NCI-H1048 (cell line): ENCODE data around the gene FKBP1A.
"Not testable (repeated sequence)": the region's sequence is repeated elsewhere in the genome, so short reads cannot be mapped to it uniquely, and the experiment has no call there.

Source experiments
- DNase-seq: peaks from one replicate; lab custom pipeline; 2025; lab: John Stamatoyannopoulos, UW

Gene FKBP1A

DNA sequence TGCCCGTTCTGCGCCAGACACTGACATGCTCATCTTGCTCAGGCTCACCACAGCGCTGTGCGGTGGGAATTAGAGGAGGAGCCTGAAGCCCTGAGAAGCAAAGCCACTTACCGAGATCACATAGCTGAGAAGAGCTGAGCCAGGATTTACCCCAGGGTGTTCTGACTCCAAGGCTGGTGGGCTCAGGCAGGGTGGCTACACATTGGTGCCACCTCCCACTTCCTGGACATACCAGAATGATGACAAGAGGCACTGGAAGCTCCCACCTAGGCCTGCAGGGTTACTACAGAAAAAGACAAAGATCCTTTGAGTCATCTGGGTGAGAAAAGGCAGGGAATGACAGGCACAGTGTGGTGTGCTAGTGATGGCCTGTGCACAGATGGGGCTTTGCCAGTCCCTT is 24.4 kb upstream of the FKBP1A start:
- DNase-seq: no peak

DNA sequence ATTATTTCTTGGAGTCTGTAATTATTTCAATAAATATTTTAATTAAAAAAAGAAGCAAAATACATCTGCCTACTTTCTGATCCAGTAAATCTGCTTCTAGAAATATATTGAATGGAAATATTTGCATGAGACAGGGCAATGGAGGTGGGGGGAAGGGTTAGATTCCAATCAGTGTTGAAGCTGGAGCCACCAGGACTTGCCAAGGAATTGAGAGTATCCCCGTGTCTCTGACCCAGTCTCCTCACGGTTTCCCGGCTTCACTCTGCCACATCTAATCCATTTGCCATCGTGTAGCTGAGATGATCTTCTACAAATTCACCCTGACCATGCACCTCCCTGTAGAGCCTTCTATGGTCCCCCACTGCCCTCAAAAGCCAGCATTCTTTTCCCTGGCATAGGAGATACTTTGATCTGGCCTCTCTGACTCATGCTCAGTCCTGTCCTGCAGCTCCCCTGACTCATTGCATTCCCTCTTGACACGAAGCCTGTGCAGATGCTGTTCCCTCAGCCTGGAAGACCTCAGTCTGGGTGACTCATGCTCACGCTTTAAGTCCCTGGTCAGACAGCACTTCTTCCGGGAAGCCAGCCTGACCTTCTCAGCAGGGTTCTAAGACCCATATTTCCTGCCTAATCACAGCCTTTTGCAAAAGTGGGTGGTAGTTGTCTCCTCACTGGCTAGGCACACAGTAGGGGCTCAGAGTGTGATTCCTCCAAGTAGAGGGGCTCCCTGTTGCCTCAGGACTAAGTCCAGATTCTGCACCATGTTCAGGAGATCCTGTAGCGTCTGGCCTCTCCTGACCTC is 23.0 kb upstream of the FKBP1A start:
- DNase-seq: no peak

DNA sequence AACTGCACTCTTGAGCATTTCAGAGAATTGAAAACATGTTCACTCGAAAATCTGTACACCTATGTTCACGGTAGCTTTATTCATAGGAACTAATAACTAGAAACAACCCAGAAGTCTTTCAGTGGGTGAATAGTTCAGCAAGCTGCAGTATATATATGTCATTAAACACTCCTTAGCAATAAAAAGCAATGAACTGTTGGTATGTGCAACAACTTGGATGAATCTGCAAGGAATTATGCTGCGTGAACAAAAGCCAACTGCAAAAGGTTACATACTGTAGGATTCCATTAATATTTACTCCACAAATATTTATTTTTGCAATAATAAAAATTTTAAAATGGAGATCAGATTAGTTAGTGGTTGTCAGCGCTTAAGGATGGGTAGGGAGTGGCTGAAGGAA is 22.1 kb upstream of the FKBP1A start:
- no peak for DNase-seq

DNA sequence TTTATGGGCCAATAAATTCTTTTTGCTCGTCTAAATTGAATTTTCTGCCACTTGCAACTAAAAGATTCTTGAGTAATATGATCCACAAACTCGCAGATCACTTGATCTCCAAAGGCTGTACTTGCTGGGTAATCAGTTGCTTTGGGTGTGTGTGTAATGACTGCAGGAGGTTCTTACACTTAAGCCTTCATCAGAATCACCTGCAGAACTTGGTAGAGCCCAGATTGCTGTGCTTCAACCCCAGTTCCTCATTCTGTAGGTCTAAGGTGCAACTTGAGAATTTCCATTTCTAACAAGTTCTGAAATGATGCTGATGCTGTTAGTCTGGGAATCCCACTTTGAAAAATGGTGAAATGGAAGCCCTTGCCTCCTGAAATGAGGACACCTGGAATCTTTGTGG is 12.9 kb upstream of the FKBP1A start:
- DNase-seq: no peak

DNA sequence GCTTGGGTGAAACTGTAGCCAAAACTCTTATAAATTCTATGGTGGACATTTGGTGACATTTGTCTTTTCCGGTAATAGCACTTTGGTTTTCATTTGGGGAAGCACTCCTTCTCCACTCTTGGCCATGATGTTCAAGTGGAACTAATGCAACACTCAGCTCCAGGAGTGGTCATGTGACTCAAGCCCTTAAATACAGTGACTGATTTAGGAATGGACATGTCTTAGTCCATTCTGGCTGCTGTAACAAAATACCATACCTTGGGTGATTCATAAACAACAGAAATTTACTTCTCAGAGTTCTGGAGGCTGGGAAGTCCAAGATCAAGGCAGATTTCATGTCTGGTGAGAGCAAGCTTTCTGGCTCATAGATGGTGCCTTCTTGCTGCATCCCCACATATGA is 10.8 kb upstream of the FKBP1A start:
- no peak for DNase-seq

DNA sequence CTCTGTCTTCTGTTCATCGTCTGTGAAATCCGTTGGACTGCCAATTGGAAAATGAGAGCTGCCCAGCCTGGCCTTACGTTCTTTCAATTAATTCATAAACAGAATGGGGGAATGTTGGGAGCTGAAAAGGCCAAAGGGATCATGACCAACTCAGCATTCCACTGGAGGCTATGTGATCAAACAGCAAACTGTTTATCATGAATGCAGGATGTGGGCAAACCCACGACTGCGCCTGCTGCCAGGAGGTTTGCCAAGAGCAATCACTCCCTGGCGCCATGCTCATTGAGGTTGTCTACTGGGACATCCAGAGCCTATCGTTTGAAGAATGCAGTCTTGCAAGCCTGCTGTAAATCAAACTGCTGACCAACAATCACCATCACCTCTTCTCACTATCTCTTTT is 9.3 kb upstream of the FKBP1A start:
- DNase-seq: no peak

DNA sequence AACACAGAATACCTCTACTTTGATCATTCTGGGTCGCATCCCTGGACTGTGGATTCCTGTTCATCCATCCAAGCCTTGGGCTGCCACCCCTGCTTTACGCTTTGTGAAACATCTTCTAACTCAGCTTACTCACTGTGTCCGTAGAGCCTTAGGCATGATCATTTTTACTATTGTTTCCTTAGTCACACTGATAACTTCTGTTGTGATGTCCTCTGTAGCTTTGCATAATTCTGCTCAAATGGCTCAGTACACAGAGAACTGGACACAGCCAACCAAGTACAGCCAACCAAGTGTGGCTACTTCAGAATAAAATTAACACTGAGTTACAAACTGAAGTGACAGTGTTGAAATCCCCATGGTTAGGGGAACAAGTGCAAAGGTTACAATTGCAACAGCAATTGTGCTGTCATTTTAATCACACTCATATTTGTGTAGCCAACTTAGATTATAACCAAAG is 8.6 kb upstream of the FKBP1A start:
- DNase-seq: no peak

DNA sequence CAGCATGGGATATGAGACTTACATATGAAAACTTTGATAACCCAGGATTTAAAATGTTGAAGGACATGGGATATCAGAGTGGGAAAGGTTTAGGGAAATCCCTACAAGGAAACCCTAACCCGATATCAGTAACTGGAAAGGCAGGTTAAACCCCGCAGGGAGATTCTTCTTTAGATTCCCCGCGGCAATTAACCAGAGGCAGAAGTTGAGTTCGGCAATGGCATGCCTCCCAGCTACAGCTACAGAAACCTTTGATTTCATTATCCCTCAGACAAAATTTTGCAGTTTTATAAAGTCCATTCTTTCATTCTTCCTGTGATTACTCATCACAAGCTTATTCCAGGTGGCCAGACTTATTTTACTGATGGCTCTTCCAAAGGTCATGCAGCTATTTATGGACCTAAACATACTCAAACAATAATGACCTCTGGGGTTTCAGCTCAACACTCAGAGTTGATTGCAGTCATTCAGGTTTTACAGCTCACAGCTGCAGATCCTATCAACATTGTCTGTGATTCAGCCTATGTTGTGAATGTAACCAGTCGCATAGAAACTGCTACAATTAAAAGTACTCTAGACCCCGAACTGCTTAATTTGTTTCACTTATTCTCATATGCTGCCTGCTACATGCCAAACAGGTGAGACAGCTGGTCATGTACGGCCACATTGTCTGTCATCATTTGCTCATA is 7.0 kb upstream of the FKBP1A start:
- not testable (repeated sequence) for DNase-seq

DNA sequence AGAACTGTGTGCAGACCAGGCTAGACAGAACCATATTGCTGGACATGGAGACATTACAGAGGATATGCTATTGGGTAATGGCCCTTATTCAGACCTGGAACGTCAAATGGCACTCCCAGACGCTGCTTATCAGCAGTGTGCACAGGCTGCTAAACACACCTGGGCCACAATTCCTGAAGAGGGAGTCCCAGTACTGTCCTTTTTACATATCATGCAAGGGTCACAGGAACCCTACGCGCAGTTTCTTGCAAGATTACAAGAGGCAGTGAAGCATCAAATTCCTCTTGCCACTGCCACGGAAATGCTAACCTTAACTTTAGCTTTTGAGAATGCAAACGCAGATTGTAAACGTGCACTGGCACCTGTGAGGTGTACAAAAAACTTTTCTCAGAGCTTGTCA is 5.3 kb upstream of the FKBP1A start:
- not testable (repeated sequence) for DNase-seq

DNA sequence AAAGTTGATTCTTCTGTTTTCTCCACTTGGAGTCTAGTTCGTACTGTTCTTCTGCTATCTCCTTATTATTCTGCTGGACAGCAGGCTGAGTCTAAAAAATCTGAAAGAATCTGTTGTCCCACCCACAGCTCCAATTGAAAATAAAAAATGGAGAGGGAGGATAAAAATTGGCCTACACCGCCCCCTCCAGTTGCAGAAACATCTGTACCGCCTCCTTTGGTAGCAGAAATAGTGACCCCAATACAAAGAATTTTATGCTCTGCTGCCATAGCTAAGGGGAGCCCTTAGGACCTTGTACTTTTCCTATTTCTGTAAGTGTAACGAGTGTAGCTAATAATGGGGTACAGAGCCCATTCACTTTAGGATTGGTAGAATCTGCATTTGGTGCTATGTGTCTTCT is 4.9 kb upstream of the FKBP1A start:
- no peak for DNase-seq

DNA sequence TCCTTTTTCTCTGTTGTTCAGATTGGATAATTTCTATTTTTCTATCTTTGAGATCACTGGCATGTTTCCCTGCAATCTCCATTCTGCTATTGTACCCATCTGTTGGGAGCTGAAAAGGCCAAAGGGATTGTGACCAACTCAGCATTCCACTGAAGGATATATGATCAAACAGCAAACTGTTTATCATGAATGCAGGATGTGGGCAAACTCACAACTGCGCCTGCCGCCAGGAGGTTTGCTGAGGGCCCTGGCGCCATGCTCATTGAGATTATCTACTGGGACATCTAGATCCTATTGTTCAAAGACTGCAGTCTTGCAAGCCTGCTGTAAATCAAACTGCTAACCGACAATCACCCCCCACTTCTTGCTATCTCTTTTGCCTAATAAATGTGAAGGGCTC is 3.8 kb upstream of the FKBP1A start:
- no peak for DNase-seq

DNA sequence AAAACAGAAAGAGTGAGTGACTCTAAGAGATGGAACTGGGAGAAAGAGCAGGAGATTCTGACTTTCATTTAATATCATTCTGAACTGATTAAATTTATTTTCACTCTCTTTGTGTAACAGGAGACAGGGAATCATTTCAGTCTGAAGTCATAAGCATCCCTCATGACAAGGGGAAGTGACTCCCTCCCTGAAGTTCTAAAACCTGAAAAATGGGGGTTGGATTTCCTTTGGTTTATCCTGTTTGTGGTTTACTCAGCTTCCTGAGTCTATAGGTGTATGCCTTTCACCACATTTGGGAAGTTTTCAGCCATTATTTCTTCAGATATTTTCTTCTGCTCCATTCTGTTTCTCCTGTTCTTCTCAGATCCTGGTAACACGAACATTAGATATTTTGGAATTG is 3.4 kb upstream of the FKBP1A start:
- DNase-seq: no peak

DNA sequence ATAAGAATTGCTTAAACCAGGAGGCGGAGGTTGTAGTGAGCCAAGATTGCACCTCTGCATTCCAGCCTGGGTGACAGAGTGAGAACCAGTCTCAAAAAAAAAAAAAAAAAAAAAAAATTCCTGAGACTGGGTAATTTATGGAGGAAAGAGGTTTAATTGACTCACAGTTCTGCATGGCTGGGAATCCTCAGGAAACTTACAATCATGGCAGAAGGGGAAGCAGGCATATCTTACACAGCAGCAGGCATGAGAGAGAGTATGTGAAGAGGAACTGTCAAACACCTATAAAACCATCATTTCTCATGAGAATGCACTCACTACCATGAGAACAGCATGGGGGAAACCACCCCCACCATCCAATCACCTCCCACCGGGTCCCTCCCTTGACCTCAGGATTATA is 1.8 kb upstream of the FKBP1A start:
- no peak for DNase-seq

DNA sequence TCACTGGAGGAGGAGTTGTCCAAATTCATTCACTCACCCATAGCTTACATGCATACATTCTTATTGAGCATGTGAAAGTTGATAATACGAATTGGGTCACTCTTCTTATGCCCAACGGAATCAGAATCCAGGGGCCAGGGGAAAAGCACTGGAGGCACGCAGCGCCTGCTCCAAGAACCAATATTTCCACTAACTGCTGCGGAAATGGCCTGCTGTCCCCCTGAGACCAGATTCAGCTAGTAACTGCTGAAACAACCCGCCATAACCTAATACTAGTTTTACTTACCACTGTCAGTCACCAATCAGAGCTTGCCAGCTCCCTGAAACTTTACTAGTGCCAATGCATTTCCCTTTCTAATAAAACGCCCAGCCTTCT is 641 bp upstream of the FKBP1A start:
- no peak for DNase-seq

DNA sequence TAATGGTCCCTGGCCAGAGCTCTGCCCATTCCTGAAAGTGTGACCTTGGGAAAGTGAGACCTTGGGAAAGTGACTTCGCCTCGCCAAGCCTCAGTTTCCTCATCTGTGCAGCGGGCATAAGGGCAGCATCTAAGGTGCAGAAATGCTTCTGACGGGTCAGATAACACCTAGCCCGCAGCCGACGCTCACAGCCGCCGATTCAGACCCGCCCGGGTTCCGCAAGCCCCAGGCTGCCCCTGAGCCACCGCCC is 486 bp downstream of the FKBP1A start:
- no peak for DNase-seq

DNA sequence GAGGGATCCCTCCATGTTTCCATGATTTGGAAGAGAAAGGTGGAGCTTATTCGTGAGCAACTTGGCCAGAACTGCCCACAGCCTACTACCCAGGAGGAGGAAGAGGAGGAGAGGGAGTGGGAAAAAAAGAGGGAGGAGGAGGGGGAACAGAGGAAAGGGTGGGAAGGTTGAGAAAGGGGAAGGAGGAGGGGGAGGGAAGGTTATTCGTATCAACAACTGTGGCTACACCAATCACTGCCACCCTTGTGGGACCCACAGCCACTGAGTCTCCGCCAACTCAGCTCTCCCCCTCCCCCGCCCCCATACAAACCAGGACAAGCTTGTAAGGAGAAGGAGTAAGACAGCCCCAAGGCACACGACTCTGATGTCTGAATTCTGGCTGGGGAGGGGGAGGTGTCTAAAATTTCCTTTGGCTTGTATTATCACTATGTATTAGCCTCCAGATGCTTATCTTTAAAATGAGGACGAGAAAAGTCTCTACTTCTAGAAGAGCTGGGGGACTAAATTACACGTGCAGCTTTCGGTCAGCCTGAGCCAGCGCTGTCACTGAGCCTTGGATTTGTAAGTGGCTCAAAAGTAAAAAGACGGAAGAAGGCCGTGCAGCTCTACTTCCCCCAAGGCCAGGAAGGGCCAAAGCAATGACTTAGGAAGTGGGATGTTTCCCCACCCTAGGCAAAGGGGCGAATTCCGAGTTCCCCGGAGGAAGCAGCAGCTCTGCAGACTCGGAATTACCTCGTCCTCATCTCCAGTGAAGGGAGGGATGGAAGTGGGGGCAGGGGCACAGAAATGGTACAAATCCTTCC is 1.0 kb downstream of the FKBP1A start:
- no peak for DNase-seq

DNA sequence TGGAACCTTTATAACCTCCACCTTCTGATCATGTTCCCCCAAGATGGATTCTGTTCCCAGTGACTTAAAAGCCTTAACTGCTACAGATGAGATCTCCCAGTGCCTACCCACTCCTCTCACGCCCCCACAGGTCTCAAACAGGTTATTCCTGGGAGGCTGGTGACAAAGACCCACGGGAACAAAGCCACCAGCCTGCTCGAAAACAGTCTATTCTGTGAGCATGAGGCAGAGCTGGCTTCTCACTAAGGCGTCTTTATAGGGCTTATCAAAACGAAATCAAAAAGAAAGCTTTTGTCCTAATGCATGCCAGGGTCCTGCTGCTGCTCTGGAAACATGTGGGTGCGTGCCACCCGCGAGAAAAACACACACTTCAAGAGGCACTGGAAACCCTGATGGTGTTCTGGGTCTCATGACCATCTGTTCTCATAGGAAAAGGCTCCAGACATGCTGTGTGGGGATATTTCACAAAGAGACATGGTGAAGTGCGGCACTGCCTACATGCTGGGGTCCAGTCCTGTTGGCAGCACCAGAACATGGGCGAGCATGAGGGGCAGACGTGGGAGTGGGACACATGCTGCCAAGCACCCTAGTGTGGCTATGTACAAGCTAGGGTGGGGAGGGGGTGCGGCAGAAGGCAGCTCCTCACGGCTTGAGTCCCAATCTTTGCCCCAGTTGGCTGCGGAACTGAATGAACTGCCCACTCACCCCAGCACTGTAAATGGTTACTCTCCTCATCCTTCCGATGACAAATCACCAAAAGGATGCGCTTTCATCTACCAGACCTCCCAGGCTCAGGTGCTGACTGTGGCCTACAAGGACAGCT is 2.1 kb downstream of the FKBP1A start:
- DNase-seq: no peak

DNA sequence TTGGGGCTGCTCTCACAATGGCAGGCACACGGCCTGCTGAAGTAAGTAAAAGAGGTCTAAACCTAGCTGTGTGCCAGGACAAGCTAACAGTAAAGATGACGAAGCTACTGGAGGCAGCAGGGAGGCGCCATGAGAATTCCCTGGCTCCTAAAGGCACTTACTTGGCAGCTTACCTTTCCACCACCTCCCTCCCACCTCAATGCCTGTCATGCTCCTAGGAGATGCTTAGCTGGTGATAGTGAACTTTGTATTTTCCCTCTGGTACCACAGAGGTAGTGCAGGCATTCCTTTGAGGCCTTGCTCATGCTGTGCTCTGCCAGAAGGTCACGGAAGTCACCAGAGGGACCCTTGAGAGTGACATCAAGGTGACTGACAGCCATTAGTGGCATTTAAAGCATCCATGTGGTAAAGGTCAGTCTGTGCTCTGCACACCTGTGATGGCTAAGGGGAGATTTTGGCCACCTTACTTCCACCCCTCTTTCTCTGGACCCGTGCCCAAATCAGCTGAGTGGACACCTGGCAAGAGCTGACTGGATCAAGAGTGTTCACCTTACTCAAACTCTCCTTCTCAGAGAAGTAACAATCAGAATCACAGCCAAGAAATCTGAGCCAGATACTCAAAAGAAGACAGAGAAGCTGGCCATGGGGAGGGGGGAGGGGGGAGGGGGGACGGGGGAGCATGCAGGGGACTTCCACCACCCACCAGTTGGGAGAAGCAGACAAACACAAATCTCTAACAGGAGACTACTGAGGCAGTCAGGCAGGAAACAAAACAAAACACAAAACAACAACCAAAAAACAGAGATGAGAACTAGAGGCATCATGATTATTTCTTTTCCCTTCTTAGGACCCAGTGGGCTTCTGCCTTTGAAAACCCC is 2.9 kb downstream of the FKBP1A start:
- no peak for DNase-seq

DNA sequence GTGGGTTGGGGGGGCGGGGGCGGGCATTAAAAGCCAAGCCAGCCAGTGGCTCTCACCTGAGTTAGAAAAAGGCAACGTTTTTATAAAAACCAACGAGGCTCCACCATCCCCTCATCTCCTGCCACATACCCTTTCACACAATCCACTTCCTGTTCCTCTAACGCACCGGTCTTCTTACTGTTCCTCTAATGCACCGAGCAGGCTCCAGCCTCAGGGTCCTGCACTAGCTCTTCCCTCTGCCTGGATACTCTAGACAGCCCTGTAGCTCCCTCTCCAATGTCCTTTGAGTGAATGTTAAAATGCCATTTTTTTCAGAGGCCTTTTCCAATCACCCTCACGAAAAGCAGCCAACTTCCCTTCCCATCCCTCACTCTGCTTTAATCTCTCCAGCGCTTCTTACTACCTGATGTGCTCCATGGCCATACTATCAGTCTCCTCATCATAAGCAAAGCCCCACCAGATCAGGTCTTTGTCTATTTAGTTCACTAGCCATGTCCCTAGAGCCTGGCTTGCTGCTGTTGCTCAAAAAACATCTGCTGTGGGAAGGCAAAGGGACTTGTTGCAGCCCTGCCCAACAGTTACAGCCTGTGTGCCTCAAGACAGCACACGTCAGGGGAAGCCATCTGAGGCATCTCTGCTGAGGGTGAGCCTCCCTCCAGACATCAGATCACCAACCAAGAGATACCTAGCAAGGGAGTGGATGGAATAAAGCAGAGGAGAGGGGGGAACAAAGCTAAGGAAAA is 3.9 kb downstream of the FKBP1A start:
- DNase-seq: no peak

DNA sequence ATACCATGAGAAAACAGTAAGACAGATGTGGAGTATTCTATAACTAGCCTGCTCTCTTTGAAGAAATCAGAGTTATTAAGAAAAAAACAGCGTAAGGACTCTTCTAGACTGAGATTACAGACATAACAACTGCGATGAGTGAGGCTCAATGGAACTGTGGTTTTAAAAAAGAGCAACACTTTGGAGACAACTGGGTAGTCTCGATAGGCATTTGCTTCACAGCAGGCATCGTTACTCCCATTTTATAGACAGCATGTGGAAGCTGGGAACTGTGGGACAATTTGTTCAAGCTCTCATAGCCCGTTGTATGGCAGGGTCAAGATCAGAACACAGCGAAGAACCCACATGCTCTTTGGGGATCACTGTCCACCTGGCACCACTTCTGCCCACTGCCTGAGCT is 4.6 kb downstream of the FKBP1A start:
- DNase-seq: no peak

DNA sequence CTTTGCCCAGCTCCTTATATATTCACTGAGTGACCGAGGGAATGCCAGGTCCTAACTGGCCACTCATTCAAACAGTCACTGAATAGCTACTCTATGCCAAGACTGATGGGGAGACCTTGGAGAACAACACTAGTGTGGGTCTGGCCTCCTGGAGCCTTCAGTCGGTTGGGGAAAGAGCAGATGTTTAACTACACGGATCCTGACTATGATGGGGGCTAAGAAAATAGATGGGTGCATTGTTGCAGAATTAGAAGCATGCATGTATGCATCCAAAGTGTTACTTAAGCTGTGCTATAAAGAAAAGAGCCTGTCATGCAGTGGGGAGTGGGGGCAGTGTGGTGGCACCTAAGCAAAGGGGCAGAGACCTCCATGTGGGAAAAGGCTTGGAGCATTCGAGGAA is 6.5 kb downstream of the FKBP1A start:
- no peak for DNase-seq
